COLO668 (cell line): ENCODE measurements around the gene TMEM258.

Source experiments
- DNase-seq: peaks from one replicate; lab custom pipeline; 2025; ENCODE audit not compliant: unreplicated experiment; lab: John Stamatoyannopoulos, UW

Gene TMEM258

DNA sequence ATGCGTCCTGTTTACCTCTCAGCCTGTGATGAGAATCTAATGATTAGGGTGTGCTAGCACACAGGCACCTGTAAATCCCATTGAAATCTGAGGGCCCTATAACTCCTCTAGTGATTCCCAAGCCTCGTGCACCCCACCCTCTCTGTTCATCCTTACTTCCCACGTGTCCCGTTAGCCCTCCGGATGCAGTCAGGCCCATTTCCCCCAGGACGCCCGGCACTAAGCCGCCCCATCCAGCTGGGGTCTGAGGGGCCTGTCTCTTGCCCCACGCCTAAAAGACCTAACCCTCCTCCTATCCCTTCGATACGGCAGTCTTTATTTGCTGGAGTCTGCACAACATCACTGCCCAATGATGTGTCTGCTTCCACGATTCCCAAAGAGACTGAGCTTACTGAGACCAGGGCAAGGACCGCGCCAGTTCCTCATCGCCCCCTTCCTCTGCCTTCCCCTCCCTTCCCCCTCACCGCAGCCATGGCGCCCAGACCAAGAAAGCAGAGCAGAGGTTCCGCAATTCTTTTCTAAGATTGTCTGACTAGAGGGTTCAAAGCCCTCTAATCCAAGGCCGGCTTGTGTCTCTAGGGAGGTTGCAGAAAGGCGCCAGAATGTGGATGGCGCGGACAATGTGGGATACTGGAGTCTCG lies 34.7 kb upstream of the TMEM258 start:
- no peak for DNase-seq

DNA sequence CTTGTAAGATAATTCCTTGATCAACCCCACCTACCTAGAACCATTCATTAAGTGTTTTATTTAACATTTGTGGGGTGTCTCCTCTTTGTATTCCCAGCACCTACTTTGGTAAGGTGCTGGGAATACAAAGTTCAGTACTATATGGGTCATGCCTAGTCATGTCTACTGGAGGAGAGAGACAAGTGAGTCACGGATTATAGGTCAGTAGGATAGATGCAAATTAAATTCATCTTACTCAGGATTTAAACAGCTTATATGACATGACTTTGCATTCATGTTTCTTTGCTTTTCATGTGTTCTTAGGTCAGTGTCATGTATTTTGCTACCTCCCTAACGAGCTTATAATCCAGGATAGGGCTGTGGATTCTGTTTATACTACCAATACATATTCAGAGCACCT lies 27.8 kb upstream of the TMEM258 start:
- no peak for DNase-seq

DNA sequence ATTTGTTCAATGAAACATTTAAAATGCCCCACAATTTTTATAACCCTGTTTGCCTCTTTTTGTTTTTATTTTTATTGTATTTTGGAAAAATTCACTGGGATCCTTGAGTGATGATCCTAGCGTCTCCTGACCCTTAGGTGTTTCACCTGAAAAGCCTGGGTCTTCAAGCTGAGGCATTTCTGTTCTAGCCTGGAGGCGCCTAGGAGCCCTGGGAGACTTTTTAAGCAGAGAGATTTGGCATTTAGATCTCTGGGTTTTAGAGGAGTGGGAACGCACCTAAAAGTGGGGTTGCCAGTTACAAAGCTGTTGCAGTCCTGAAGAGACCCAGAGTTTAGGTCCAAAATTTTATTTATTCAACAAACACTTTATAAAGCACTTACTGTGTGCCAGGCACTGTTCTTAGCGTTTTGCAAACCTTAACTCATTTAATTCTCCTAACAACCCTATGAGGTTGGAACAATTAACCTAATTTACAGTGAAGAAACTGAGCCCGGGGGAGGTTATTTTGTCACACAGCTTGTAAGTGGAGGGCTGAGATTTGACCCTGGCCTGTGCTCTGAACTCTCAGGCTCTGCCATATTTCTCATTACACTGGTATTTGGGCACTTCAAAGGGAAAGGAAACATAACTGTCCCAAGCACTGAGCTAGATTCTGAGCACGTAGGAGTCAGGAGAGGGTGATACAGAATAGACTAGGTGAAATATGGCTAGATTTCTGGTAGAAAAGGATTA lies 25.2 kb upstream of the TMEM258 start:
- DNase-seq = no peak

GRCh38 chr11:61816736-61817455 lies 24.5 kb upstream of the TMEM258 start, which contains the start of gene FADS1:
Gene FADS1 (minus strand): TSS chr11:61817003. CDS start chr11:61816929, 74 bp downstream.
- DNase-seq = peak; percentile 98

- peak; percentile 78 for DNase-seq
Measured at GRCh38 chr11:61815790-61816735, 23.7 kb upstream of the TMEM258 start.

- DNase-seq = peak; percentile 87
Measured at GRCh38 chr11:61814958-61815789, 22.8 kb upstream of the TMEM258 start.

DNA sequence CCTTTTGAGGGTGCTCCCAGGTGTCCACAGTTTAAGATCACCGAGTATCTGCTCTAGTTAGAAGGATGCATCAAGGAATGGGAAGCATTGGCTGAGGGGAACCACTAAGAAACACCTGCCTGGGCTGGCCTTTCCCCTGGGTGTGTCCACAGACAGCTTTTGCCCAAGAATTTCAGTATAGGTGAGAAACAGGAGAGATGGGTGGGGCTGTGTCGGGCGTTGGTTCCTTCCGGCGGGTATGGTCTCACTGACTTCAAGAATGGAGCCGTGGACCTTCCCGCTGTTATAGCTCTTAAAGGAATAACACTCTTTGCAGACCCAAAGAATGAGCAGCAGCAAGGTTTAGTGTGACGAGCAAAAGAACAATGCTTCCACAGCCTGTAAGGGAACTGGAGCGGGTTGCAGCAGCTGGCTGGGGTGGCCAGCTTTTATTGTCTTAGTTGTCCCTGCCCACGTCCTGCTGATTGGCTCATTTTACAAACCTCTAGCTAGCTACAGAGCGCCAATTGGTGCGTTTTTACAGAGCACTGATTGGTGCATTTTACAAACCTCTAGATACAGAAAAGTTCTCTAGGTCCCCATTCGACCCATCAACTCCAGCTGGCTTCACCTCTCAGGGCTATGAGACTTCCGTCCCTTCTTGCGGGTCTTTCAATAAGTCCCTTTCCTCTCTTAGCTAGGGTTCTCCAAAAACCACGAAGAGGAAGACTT lies 22.0 kb upstream of the TMEM258 start:
- DNase-seq = peak; percentile 20

GRCh38 chr11:61812736-61813411 lies 20.5 kb upstream of the TMEM258 start:
- no peak for DNase-seq

GRCh38 chr11:61811831-61812230 lies 19.4 kb upstream of the TMEM258 start:
- DNase-seq = no peak

- DNase-seq = no peak
Measured at GRCh38 chr11:61810671-61811175, 18.3 kb upstream of the TMEM258 start.

DNA sequence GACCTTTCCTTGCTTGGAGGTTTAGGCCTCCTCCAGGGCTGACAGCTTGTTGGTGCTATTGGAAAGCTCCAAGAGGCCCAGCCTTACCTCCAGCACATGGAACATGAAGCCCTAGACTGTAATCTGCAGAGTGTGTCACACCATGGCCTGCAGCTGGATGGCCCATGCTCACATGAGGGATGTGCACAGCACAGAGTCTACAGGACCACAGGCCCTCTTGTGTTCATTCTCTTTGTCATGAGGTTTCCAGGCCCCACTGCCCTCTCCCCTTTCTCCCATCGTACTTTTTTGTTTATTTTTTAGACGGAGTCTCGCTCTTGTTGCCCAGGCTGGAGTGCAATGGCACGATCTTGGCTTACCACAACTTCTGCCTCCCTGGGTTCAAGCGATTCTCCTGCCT lies 14.4 kb upstream of the TMEM258 start:
- no peak for DNase-seq

- DNase-seq = no peak
Measured at GRCh38 chr11:61805146-61805545, 12.7 kb upstream of the TMEM258 start.

GRCh38 chr11:61803889-61804647 lies 11.7 kb upstream of the TMEM258 start:
- no peak for DNase-seq

GRCh38 chr11:61802605-61803004 lies 10.2 kb upstream of the TMEM258 start:
- DNase-seq = no peak

DNA sequence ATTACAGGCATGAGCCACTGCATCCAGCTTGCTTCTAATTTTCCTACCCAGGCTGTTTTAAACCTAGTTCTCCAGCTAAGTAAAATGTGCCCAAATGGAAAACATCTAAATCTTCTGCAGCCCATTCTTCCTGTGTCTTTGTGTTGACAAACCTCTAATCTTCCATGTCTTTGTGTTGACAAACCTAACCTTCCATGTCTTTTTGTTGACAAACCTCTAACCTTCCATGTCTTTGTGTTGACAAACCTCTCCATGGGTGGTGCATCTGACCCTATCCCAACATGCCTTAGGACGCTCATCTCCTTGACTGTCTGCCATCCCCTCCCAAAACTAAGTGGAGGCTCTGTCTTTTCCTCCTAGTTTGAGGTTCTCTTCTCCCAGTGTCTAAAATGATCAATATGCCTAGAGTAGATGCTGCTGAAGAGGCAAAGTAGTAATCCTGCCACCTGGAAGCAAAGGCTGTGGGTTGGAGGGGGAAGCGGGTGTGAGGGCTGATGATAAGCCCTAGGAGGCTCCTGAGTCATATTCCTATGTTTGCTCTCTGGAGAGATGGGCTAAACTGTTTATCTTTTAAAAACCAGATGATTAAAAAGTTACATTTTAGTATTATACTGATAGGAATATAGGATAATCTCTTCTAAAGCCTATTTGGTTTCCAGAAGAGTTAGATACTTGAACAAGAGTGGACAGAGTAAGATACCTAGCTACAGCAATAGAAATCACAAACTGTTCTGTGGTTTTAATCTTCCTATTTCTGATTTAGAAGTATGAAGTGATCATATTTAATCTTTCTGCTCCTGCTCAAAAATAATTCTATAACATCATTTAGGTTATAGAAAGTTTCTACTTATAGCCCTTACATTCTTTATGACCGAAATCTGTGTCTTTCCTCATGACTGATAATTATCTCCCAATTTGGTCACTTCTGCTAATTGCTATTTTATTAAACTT lies 8.2 kb upstream of the TMEM258 start:
- no peak for DNase-seq

DNA sequence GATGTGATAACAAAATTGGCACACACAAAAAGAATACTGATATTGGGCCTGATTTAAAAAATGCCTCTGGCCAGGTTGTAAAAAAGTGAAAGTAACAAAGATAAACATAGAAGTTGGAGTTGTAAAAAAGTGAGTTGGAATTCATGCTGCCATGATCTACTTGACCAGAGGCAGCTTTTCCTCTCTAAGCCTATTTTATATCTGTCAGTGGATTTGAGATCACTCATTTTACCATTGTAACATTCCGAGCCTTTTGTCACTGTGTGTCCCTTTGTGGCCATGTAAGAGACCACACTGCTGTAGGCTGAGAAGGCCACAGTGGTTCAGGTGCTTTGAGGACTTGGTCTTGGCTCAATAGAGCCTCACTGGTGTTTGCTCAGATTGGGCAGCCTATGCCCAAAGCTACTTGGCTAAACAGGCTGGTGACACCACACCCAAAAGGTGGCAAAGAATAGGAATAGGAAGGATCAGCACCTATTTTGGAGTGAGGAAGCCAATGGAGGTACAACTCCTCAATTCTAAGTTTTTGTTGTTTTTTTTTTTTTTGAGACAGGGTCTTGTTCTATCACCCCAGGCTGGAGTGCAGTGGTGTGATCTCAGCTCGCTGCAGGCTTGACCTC lies 7.4 kb upstream of the TMEM258 start:
- no peak for DNase-seq
